ENCODE data around the gene NTM.

DNA sequence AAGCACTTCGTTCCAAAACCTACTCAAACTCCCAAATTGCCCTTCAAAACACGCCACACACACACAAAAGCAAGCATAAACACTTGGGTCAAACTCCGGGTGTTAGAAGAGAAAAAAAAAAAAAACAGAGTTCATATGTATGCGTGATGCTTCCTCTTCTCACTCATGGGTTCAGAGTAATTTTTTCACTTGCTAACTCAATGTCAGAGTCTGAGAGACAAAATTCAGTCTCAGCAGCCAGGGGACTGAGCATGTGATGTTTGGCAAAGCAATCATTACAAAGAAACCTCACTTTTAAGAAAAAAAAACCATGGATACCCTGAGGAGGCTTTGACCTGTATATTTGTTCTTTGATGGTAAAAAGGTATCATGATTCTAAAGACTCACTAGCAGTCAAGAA is 461.7 kb downstream of the NTM start:
- TF ChIP-seq CTCF (IDR thresholded peaks at IDR 0.05; ENCODE audit: low read depth, low read length, poor library complexity, severe bottlenecking) (no peak), EZH2phosphoT487 (IDR thresholded peaks at IDR 0.05; ENCODE audit: borderline replicate concordance, low read length) (no peak)
